NCI-H526 (cell line): ENCODE measurements around the gene OR51I1.

ENCODE experiments used
- DNase-seq, 2 experiments: peaks; one replicate each; lab custom pipeline; 2025; lab: John Stamatoyannopoulos, UW

The OR51I1 gene

DNA sequence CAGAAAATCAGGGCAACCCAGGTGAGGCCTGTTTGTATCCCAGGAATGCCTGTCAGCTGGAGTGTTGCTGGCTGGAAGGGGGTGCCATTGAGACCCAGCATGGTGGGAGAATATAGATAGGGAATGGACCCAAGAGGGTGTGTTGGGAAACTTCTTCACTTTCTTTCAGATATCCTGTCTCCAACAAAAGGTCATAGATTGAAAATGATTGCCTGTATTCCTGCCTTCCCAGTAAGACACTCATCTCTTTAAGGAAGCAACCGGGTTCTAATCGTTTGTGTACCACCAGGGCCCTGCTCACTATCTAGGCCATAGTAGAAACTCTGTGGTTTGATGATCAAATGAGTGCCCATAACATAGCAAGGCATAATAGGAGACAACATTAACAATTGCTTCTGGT is at the start of gene OR51I1:
Gene OR51I1 (minus strand): TSS at position 101 of the 400 bp plus-strand sequence. CDS start 0 bp downstream, at position 101.
- no peak for DNase-seq

- DNase-seq: no peak
Observed at GRCh38 chr11:5489576-5490357, 48.5 kb upstream of the OR51I1 start.

DNA sequence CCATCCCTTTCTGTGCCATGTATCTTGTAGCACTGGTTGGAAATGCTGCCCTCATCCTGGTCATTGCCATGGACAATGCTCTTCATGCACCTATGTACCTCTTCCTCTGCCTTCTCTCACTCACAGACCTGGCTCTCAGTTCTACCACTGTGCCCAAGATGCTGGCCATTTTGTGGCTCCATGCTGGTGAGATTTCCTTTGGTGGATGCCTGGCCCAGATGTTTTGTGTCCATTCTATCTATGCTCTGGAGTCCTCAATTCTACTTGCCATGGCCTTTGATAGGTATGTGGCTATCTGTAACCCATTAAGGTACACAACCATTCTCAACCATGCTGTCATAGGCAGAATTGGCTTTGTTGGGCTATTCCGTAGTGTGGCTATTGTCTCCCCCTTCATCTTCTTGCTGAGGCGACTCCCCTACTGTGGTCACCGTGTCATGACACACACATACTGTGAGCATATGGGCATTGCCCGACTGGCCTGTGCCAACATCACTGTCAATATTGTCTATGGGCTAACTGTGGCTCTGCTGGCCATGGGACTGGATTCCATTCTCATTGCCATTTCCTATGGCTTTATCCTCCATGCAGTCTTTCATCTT is 47.6 kb upstream of the OR51I1 start:
- no peak for DNase-seq

DNA sequence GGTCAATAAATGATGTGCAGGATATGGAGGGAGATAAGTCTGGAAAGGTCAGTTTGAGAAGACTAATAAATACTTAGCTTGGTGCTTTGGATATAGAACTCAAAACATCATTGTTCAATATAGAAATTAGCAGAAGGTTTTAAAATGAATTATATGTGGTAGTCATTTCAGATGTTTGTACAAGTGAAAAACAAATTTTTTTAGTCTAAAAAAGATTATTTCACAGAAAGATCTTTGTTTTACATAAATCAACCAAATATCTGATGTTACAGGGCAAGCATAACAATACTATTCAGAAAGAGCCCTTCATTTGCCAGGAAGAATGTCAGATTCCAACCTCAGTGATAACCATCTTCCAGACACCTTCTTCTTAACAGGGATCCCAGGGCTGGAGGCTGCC is 47.1 kb upstream of the OR51I1 start, which contains the start of gene OR52D1:
Gene OR52D1 (plus strand): TSS at position 301 of the 400 bp plus-strand sequence. CDS start 22 bp downstream, at position 323.
- DNase-seq: no peak

GRCh38 chr11:5486421-5486820 is 45.1 kb upstream of the OR51I1 start:
- DNase-seq: no peak

DNA sequence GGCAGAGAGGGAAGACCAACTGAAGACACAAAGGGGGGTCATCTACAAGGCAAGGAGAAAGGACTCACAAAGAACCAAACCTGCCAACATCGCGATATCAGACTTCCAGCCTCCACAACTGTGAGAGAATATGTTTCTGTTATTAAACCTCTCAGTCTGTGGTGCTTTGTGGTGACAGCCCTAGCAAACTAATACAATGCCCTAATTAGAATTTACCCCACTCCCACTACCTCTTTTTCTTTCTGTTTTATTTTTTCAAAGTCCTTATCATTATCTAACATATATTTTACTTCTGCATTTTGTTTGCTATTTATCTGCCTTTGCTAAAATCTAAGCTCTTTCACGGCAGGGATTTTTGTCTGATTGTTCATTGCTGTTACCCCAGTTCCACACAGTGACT is 44.7 kb upstream of the OR51I1 start:
- no peak for DNase-seq

DNA sequence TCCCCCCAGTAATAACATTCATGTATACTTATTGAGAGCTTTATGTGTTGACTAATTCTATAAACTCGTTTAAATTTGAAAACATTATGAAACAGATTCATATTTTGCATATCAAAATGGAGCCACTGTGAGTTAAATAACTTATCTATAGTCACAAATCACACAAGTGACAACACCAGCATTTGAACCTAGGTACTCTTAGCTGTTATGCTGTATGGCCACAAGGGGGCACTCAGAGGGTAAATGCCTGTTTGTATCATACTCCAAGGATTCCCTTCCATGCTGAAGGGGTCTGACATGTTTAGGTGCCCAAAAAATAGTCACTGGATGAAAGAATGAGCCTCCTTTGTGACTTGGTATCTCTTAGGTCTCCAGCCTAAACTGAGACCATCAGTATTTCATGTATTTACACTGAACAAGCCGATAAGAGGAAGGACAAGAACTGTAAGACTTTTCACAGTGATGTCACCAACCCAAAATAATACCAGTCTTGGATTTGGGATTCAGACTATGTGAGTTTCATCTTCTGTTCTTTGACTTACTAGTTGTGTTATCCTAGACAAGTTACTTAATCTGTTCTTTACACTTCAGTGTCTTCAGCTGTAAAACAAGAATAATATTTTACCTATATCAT is 35.0 kb upstream of the OR51I1 start:
- peak in 1 of 2 experiments; percentile 48 for DNase-seq

GRCh38 chr11:5473921-5474320 is 32.6 kb upstream of the OR51I1 start:
- DNase-seq: no peak

- DNase-seq: no peak
Observed at GRCh38 chr11:5467527-5467926, 26.2 kb upstream of the OR51I1 start.

- DNase-seq: no peak
Observed at GRCh38 chr11:5460983-5461621, 19.8 kb upstream of the OR51I1 start.

DNA sequence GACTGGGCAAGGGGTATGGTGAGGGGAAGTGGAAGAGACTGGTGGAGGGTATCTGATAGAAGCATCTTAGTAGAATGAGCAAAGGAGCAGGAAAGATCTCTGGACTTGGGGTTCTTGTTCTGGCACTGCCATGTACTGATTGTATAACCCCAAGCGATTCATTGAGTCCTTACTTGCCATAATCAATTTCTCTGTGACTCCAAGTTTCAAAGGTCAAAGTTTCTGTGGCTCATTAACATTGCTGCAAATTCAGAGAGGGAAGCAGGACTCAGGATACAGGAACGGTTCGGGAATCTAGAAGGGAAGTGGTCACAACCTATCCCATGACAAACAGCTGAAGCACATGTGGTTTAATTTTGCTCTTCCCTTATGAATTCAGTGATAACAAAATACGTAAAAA is 8.1 kb upstream of the OR51I1 start:
- DNase-seq: no peak

DNA sequence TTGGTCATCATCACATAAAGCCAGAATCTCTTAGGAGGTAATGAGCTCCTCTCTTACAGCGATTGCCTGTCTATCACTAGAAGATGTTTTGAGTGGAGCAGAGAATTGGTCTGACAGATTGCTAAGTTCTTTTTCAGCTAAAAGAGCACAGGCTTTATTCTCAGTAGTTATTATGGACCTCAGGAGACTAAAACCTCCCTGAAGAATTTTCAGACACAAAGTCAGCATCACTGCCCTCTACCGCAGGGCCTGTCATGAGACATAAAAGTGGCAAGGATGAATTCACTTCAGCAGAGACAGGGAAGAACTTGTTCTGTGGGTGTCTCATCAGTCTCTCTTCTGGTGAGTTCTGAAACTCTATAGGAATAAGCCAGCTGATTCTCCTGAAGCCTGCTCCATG is 7.7 kb upstream of the OR51I1 start, which contains the start of gene OR51I2:
Gene OR51I2 (plus strand): TSS at position 301 of the 400 bp plus-strand sequence. CDS start 4,166 bp downstream, outside the sequence.
- DNase-seq: no peak

DNA sequence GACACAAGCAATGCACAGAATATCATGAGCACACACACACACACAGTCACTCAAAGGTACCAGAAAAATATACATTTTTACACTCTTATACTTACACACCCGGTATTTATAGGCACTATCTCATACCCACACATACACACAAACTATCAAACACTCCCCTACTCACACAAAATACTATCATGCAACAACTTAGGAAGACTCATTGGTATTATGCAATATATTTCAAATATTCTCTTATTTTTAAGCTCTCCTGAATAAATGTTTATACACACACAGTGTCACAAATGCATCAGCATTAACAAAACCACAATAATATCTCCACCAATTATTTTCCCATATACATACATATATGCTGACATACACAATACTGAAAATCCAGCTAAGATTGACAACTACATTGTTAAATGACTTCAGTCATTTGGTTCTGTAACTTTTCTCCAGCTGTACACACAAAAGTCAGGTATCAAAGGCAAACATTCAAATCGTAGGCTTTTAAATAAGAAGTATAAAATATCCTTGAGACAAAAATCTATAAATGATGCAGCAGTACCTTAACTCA is 2.6 kb upstream of the OR51I1 start:
- no peak for DNase-seq

DNA sequence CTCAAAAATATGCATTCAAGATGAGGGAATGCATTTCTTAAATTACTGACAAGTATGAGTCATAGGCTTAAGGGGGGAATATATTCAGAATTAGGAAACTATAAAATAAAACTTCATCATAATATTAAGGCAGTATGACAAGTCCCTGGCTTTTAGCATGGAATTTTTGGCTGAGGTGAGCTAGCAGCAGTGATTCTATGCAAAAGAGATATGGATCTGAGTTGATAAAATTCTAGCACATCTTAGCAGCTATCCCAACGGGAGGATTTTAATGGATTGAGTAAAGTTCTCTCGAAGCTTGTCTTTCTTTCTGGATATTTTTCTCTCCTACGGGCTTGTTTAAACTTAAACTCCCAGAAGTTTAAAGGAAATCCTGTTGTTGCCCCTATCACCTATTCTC is 18.2 kb downstream of the OR51I1 start:
- no peak for DNase-seq

DNA sequence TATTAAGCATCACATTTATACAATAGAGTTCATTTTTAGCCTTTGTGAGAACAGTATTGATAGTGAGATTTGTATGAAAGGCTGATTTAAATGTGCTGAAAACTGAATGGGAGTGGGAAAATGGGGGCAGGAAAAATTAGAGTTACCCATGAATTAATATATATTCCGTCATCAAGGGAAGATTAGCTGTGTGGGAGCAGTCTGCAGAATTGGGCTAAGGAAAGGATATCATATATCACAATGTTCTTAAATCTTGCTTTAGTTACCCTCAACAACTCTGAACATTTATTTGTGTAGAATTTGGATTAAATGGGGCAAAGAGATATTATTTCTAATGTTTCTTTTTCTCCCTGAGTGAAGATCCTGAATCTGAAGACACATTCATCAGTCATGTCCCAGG is 19.5 kb downstream of the OR51I1 start, which contains the start of gene OR51Q1:
Gene OR51Q1 (plus strand): TSS at position 301 of the 400 bp plus-strand sequence. CDS start 90 bp downstream, at position 391.
- no peak for DNase-seq

- no peak for DNase-seq
Observed at GRCh38 chr11:5420993-5421392, 20.3 kb downstream of the OR51I1 start.

DNA sequence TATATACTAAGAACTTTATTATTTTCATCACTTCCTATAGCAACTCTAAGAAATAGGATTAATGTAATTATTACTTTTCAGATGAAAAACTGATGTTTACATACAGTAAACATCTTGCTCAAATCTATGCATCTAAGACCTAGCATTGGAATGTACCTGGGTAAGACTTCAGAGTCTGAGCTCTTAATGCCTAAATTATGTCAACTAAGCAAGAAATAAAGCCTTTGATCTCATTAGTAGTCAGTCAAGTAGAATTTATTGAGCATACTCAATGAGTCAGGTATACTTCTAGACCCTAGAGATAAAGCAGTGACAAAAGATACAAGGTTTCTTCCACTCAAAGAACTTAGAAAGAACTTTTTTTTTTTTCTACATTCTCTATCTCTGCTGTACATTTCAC is 36.1 kb downstream of the OR51I1 start:
- no peak for DNase-seq

GRCh38 chr11:5398936-5399335 is 42.4 kb downstream of the OR51I1 start:
- no peak for DNase-seq

- DNase-seq: no peak
Observed at GRCh38 chr11:5394091-5394490, 47.2 kb downstream of the OR51I1 start.
